ENCODE measurements around the gene MTURN. TPM values are rescaled to one million over a fixed set of nuclear protein-coding genes. Genes with fewer than 3 reads are reported as not detected.

Gene MTURN
- total RNA-seq, 4 donors from 2014 or later: 36.9 to 59.7 (median 45.6) TPM

- H3K4me3 ChIP-seq (ENCODE audit: low read depth, poor library complexity, severe bottlenecking): no peak overlapping the region
- TF ChIP-seq POLR2A (IDR thresholded peaks at IDR 0.05) (no peak), CTCF (IDR thresholded peaks at IDR 0.05) (no peak)
- DNase-seq (ENCODE audit: low spot score in 2 of 2): no peak
- intact Hi-C loops (cut with DNase I; ENCODE audit: low total_unique reads): no loop called here
These were observed 21.6 kb upstream of the MTURN start for GRCh38 chr7:30113144-30113543.

- no peak for DNase-seq (ENCODE audit: low spot score in 2 of 2)
- intact Hi-C loops (cut with DNase I; ENCODE audit: low total_unique reads): no loop called here
- WGBS, 2 donors: 43 to 61% methylated on average over 3 of the region's 3 CpGs
- no peak for TF ChIP-seq CTCF (IDR thresholded peaks at IDR 0.05)
- no peak for TF ChIP-seq POLR2A (IDR thresholded peaks at IDR 0.05)
- H3K4me3 ChIP-seq (ENCODE audit: low read depth, poor library complexity, severe bottlenecking): no peak overlapping the region
These were observed 20.1 kb upstream of the MTURN start for GRCh38 chr7:30114536-30115238.

GRCh38 chr7:30115709-30116297 lies 19.0 kb upstream of the MTURN start:
- no peak for DNase-seq (ENCODE audit: low spot score in 2 of 2)
- 87 to 88% methylated on average over 34 of the region's 34 CpGs for WGBS, 2 donors
- intact Hi-C loops (cut with DNase I; ENCODE audit: low total_unique reads): no loop called here
- no peak for TF ChIP-seq CTCF (IDR thresholded peaks at IDR 0.05)
- H3K4me3 ChIP-seq (ENCODE audit: low read depth, poor library complexity, severe bottlenecking): no peak overlapping the region

- TF ChIP-seq POLR2A (IDR thresholded peaks at IDR 0.05) (no peak), CTCF (IDR thresholded peaks at IDR 0.05) (no peak)
- intact Hi-C loops (cut with DNase I; ENCODE audit: low total_unique reads): no loop called here
- 24 to 37% methylated on average over 6 of the region's 6 CpGs for WGBS, 2 donors
- no peak for DNase-seq (ENCODE audit: low spot score in 2 of 2)
- H3K4me3 ChIP-seq (ENCODE audit: low read depth, poor library complexity, severe bottlenecking): no peak overlapping the region
These were observed 18.0 kb upstream of the MTURN start for GRCh38 chr7:30116771-30117170.

- H3K4me3 ChIP-seq (ENCODE audit: low read depth, poor library complexity, severe bottlenecking): no peak overlapping the region
- no peak for TF ChIP-seq CTCF (IDR thresholded peaks at IDR 0.05)
- TF ChIP-seq POLR2A (IDR thresholded peaks at IDR 0.05): no peak
- WGBS, 2 donors: 59 to 89% methylated on average over 4 of the region's 4 CpGs
- intact Hi-C loops (cut with DNase I; ENCODE audit: low total_unique reads): no loop called here
- no peak for DNase-seq (ENCODE audit: low spot score in 2 of 2)
These were observed 16.9 kb upstream of the MTURN start for GRCh38 chr7:30117896-30118295.
